SU-DHL-6 (cell line): ENCODE results near the gene DLK1.

Experiments
- H2AFZ ChIP-seq: fragments of 200-600 bp; sonication (generic); 2 replicates; pipeline ENCODE4 v1.6.1; 2014; ENCODE audit warnings: low read depth, mild to moderate bottlenecking, moderate library complexity, mixed read lengths, antibody characterized with exemption, low read length; ENCODE audit not compliant: severe bottlenecking
- H3F3A ChIP-seq: fragments of 200-600 bp; shearing (Covaris generic); 2 replicates; pipeline ENCODE4 v1.6.0; 2016; ENCODE audit warnings: antibody characterized with exemption, mild to moderate bottlenecking; ENCODE audit not compliant: insufficient read depth
- H3K27ac ChIP-seq: fragments of 200-600 bp; sonication (generic); 2 replicates; pipeline ENCODE4 v1.5.1; 2016; ENCODE audit warnings: low read depth, mild to moderate bottlenecking, low read length, moderate library complexity, mixed read lengths
- H3K27me3 ChIP-seq: fragments of 200-600 bp; sonication (generic), shearing (Covaris generic); 2 replicates; pipeline ENCODE4 v1.6.0; 2014; ENCODE audit warnings: mild to moderate bottlenecking, low read length
- H3K36me3 ChIP-seq: fragments of 200-600 bp; sonication (generic); 2 replicates; pipeline ENCODE4 v1.6.1; 2014; ENCODE audit warnings: mild to moderate bottlenecking, low read length, mixed read lengths
- H3K4me2 ChIP-seq: fragments of 300-600, 200-600 bp; shearing (Covaris generic), sonication (generic); 2 replicates; pipeline ENCODE4 v1.6.0; 2014; ENCODE audit warnings: low read length, low read depth, mild to moderate bottlenecking; ENCODE audit not compliant: poor library complexity, severe bottlenecking
- H3K4me3 ChIP-seq: fragments of 200-600 bp; sonication (generic); 2 replicates; pipeline ENCODE4 v1.5.1; 2014; ENCODE audit warnings: antibody characterized with exemption, low read length, mild to moderate bottlenecking, mixed read lengths; ENCODE audit not compliant: insufficient read depth, poor library complexity, severe bottlenecking
- H3K79me2 ChIP-seq: fragments of 200-600 bp; sonication (generic); 2 replicates; pipeline ENCODE4 v1.6.1; 2014; ENCODE audit warnings: mild to moderate bottlenecking, low read length, moderate library complexity; ENCODE audit not compliant: insufficient read depth
- H3K9ac ChIP-seq: fragments of 200-600 bp; sonication (generic); 2 replicates; pipeline ENCODE4 v1.7.0; 2014; ENCODE audit warnings: mild to moderate bottlenecking, low read length
- H3K9me2 ChIP-seq: fragments of 200-600 bp; sonication (generic); replicated peaks from 2 replicates; pipeline ENCODE4 v1.6.1; 2014; ENCODE audit warnings: low read length; ENCODE audit not compliant: insufficient read depth
- H3K9me3 ChIP-seq: fragments of 200-600 bp; sonication (generic); 2 replicates; pipeline ENCODE4 v1.6.1; 2014; ENCODE audit warnings: low read length, mixed read lengths; ENCODE audit not compliant: insufficient read depth
- H4K20me1 ChIP-seq: fragments of 200-600 bp; sonication (generic); 2 replicates; pipeline ENCODE4 v1.6.1; 2014; ENCODE audit warnings: low read depth, mild to moderate bottlenecking, antibody characterized with exemption, low read length, moderate library complexity, mixed read lengths
- EZH2phosphoT487 ChIP-seq: fragments of 200-600 bp; sonication (generic), shearing (Covaris generic); conservative IDR thresholded peaks from 2 replicates; pipeline ENCODE4 v1.6.1; 2018; ENCODE audit warnings: mild to moderate bottlenecking, antibody characterized with exemption, low read length, moderate library complexity, mixed read lengths
- TF ChIP-seq, protein P1 (sequence below): fragments of 200-600 bp; sonication (generic); IDR thresholded peaks from one replicate; pipeline ENCODE4 v1.5.1; 2017; ENCODE audit warnings: antibody characterized with exemption, mild to moderate bottlenecking, low read length, moderate library complexity; ENCODE audit not compliant: insufficient read depth, poor library complexity, severe bottlenecking

DLK1 gene

DNA sequence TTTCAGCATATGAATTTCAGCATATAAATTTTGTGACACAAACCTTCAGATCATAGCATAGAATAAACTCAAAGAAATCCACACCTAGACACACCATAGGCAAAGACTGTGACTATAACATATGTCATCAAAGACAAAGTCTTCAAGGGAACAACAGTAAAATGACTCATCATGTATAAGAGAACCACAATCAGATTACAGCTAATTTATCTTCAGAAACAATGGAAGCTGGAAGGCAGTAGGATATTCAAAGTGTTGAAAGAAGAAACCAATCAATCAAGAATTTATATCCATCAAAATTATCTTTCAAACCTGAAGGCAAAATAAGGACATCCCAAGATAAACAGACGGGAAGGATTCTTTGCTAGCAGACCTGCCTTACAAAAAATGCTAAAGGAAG is 29.0 kb downstream of the DLK1 start:
- Histone ChIP-seq H2AFZ (no peak overlapping the region), H3K79me2 (no peaks in the 10 kb centered on the region), H3F3A (no peaks in the 10 kb centered on the region), H3K4me3 (no peak overlapping the region), H3K27ac (no peak overlapping the region), H3K4me2 (no peak overlapping the region), H3K27me3 (no peaks in the 10 kb centered on the region), H3K36me3 (no peaks in the 10 kb centered on the region), H3K9me2 (no peaks in the 10 kb centered on the region), H4K20me1 (no peaks in the 10 kb centered on the region), H3K9ac (no peak overlapping the region), H3K9me3 (no peaks in the 10 kb centered on the region)
- TF ChIP-seq, protein P1, sequence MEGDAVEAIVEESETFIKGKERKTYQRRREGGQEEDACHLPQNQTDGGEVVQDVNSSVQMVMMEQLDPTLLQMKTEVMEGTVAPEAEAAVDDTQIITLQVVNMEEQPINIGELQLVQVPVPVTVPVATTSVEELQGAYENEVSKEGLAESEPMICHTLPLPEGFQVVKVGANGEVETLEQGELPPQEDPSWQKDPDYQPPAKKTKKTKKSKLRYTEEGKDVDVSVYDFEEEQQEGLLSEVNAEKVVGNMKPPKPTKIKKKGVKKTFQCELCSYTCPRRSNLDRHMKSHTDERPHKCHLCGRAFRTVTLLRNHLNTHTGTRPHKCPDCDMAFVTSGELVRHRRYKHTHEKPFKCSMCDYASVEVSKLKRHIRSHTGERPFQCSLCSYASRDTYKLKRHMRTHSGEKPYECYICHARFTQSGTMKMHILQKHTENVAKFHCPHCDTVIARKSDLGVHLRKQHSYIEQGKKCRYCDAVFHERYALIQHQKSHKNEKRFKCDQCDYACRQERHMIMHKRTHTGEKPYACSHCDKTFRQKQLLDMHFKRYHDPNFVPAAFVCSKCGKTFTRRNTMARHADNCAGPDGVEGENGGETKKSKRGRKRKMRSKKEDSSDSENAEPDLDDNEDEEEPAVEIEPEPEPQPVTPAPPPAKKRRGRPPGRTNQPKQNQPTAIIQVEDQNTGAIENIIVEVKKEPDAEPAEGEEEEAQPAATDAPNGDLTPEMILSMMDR: no peak
- no peak for TF ChIP-seq EZH2phosphoT487

DNA sequence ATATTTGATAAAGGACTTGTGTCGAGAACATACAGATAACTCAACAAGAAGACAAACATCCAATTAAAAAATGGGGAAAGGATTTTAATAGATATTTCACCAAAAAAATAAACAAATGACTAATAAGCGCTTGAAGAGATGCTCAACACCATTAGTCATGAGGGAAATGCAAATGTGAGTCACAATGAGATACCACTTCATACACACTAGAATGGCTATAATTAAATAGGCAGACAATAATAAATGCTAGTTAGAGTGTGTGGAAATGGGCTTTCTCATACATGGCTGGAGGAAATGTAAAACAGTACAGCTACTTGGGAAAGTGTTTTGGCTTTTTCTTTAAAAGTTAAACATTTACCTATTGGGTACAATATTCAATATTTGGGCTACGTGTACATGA is 34.8 kb downstream of the DLK1 start:
- Histone ChIP-seq H3K4me3 (no peak overlapping the region), H3K79me2 (no peaks in the 10 kb centered on the region), H3K4me2 (no peak overlapping the region), H3K36me3 (no peaks in the 10 kb centered on the region), H3K9ac (no peak overlapping the region), H2AFZ (no peak overlapping the region), H3K9me2 (no peaks in the 10 kb centered on the region), H3K27ac (no peak overlapping the region), H3K27me3 (no peaks in the 10 kb centered on the region), H3F3A (no peaks in the 10 kb centered on the region), H4K20me1 (no peaks in the 10 kb centered on the region), H3K9me3 (no peaks in the 10 kb centered on the region)
- TF ChIP-seq, protein P1: no peak
- TF ChIP-seq EZH2phosphoT487: no peak

DNA sequence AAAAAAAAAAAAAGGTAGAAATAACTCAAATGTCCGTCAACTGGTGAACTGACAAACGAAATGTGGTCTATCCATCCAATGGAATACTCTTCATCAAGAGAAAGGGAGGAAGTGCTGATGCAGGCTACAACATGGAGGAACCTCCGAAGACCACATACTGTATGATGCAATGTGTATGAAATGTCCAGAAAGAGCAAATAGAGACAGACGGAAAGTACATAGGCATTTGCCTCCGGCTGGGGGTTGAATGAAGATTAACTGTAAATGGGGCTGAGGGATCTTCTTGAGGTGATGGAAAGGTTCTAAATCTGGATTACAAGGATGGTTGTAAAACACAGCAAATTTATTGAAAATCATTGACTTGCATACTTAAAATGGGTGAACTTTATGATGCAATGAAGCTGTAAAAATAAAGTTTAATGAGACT is 35.4 kb downstream of the DLK1 start:
- Histone ChIP-seq H3F3A (no peaks in the 10 kb centered on the region), H3K27me3 (no peaks in the 10 kb centered on the region), H4K20me1 (no peaks in the 10 kb centered on the region), H3K9me3 (no peaks in the 10 kb centered on the region), H3K79me2 (no peaks in the 10 kb centered on the region), H2AFZ (no peak overlapping the region), H3K4me2 (no peak overlapping the region), H3K27ac (no peak overlapping the region), H3K4me3 (no peak overlapping the region), H3K9ac (no peak overlapping the region), H3K9me2 (no peaks in the 10 kb centered on the region), H3K36me3 (no peaks in the 10 kb centered on the region)
- TF ChIP-seq, protein P1: no peak
- TF ChIP-seq EZH2phosphoT487: no peak

DNA sequence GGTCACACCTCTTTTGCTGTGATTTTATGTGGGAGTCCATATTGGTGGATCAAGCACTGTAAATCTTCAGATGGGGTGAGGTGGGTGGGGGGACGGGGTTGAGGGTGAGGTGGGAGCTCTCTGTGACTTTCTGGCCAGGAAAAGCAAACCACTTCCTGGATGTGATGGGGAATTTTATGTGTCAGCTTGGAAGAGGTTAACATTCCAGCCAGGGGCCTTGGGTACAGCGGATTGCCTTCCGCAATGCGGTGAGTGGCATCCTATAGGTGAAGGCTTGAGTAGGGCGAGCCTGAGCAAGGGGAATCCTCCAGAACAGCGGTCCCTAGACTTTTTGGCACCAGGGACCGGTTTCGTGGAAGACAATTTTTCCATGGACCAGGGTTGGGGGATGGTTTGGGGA is 36.2 kb downstream of the DLK1 start:
- Histone ChIP-seq H3K4me2 (no peak overlapping the region), H3K4me3 (no peak overlapping the region), H4K20me1 (no peaks in the 10 kb centered on the region), H3K27me3 (no peaks in the 10 kb centered on the region), H2AFZ (no peak overlapping the region), H3K9me2 (no peaks in the 10 kb centered on the region), H3K36me3 (no peaks in the 10 kb centered on the region), H3F3A (no peaks in the 10 kb centered on the region), H3K9me3 (no peaks in the 10 kb centered on the region), H3K9ac (no peak overlapping the region), H3K79me2 (no peaks in the 10 kb centered on the region), H3K27ac (no peak overlapping the region)
- TF ChIP-seq, protein P1: no peak
- TF ChIP-seq EZH2phosphoT487: no peak
